ENCODE measurements around the gene DENND1C. TPM values are rescaled to one million over a fixed set of nuclear protein-coding genes. Genes with fewer than 3 reads are reported as not detected.
"Not testable (repeated sequence)": the region's sequence is repeated elsewhere in the genome, so short reads cannot be mapped to it uniquely, and the experiment has no call there.

DENND1C gene
- total RNA-seq, 2 donors from 2014 or later, result 2.1 to 3.9 TPM

DNA sequence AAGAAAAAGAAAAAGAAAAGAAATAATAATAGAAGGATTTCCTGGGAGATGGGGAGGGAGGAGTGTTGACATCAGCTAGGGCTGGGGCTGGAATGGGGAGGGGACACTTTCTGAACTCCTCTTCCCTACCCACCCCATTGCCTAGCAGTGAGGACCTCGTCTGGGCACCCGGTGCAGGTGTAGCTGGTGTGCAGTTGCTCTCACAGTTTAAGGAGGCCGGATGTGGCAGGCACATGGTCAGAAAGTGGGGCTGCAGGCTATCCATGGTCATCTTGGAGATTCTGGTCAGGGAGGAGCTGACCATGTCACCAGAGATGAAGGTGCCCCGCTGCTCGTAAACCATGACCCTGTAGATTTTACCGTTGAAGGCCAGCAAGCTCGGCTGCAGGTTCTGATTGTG lies 29.0 kb upstream of the DENND1C start:
- no peak for DNase-seq (ENCODE audit: low spot score)
- intact Hi-C loops (cut with DNase I), result no loop called here

DNA sequence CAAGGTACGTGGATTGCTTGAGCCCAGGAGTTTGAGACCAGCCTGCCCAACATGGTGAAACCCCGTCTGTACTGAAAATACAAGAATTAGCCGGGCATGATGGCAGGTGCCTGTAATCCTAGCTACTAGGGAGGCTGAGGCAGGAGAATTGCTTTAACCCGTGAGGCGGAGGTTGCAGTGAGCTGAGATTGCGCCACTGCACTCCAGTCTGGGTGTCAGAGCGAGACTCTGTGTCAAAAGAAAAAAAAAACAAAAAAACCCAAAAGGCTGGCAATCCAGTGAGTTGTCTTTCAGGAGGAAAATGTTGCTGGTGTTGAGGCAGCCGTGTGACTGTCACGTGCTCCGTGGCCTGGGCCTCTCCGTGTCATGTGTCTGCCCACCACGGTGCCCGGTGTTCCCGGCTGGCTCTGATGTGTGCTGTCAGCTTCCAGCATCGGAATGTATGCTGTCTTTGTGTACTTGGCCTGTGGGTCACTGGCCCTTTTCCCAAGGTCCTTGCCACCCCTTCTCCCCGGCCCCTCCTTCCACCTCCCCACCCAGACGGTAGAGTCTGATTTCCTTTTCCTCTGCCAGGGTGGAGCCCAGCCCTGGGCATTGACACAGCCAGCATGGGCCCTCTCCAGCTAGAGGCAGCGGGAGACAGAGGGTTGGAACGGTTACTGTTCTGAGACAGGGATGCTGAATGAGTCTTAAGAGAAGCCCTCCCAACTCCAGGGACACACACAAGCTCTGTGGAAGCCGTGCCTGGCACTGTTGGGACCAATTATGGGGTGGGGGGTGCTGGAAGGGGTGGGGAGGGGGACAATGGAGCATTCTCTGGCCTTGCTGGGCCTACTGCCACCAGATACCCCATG lies 27.8 kb upstream of the DENND1C start:
- DNase-seq (ENCODE audit: low spot score), result no peak
- intact Hi-C loops (cut with DNase I), result no loop called here

DNA sequence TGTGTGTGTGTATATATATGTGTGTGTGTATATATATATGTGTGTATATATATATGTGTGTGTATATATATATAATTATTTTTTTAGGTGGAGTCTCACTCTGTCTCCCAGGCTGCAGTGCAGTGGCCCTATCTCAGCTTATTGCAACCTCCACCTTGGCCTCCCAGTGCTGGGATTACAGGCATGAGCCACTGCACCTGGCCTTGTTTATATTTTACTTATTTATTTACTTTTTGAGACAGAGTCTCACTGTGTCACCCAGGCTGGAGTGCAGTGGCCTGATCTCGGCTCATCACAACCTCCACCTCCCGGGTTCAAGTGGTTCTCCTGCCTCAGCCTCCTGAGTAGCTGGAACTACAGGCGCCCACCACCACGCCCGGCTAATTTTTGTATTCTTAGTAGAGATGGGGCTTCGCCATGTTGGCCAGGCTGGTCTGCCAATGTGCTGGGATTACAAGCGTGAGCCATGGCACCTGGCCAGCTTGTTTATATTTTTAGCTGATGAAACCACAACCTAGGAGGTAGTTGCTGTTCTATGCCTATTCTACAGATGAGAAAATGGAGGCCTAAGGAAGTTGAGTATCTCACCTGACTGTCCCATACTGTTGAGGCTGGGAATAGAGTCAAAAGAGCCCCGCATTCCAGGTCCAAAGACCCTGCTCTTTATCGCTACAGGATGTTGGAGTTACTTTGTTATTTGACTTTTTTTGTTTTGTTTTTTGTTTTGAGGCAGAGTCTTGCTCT lies 26.6 kb upstream of the DENND1C start:
- intact Hi-C loops (cut with DNase I); DNase-seq (ENCODE audit: low spot score): not testable (repeated sequence)

DNA sequence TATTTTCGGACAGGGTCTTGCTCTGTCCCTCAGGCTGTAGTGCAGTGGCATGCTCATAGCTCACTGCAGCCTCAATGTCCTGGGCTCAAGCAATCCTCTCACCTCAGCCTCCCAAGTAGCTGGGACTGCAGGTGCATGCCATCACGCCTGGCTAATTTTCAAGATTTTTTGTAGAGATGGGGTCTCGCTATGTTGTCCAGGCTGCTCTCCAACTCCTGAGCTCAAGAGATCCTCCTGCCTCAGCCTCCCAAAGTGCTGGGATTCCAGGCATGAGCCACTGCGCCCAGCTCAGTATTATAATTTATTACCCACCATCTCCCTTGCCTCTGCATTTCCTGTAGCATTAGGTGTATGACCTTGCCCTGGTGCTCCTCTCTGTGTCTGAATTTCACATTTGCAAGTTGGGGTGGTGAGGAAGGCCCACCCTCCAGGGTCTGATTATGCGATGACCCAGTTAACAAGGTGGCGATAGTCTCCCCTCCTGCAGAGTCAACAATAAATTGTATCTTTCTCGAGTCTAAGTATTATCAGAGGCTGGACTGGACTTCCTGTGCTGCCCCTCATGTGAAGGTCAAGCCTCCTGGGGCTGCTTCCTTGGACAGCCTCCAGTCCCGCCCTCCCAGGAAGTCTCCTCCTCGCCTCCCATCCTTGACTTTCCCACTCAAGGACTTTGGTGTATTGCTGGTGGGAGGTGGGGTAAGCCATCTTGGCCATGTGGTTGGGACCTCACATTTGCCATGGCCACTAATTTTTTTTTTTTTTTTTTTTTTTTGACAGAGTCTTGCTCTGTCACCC lies 22.0 kb upstream of the DENND1C start:
- DNase-seq (ENCODE audit: low spot score), result no peak
- intact Hi-C loops (cut with DNase I), result no loop called here

DNA sequence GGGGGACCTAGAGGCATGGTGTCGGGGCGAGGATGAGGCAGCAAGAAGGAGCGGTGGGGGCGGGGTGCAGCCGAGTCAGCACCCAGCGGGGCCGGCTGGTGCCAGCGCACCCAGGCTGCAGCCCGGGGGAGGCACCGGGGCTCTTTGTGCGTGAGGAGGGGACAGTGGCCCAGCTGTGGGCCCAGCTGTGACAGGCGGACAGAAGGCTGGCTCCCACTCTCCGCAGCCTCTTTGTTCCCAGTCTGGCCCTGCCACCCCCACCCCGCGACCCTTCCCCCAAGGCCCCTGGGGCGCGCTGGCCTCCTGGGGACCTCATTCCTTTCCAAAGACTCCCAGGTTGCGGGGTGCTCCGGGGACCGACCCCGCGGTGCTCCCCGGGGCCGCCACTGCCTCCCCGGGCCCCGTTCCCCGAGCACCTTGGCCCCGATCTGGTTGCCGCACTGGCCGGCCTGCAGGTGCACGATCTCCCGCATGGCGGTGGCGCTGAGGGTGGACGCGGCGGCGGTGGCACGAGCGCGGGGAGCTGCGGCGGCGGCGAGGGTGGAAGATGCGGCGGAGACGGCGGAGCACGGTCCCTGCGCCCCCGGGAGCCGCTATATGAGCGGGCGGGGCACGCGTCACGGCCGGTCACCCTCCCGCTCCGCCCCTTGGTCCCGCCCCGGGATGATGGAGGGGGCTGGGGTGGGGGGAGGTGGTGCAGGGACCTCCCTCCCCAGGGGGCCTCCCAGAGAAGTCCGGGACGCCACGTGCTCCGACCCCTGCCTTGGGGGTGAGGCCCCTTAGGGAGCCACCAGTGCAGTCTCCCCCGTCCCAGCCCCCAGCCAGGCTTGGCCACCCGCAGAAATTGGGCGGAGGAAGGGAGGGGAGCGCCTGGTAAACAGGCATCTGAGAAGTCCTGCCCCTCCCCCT lies 20.4 kb upstream of the DENND1C start, which contains the start of gene TUBB4A:
TSS of gene TUBB4A (minus strand) at position 570 of the 909 bp plus-strand sequence. CDS start at position 473, 97 bp downstream.
- DNase-seq (ENCODE audit: low spot score), result no peak
- intact Hi-C loops (cut with DNase I), result no loop called here

DNA sequence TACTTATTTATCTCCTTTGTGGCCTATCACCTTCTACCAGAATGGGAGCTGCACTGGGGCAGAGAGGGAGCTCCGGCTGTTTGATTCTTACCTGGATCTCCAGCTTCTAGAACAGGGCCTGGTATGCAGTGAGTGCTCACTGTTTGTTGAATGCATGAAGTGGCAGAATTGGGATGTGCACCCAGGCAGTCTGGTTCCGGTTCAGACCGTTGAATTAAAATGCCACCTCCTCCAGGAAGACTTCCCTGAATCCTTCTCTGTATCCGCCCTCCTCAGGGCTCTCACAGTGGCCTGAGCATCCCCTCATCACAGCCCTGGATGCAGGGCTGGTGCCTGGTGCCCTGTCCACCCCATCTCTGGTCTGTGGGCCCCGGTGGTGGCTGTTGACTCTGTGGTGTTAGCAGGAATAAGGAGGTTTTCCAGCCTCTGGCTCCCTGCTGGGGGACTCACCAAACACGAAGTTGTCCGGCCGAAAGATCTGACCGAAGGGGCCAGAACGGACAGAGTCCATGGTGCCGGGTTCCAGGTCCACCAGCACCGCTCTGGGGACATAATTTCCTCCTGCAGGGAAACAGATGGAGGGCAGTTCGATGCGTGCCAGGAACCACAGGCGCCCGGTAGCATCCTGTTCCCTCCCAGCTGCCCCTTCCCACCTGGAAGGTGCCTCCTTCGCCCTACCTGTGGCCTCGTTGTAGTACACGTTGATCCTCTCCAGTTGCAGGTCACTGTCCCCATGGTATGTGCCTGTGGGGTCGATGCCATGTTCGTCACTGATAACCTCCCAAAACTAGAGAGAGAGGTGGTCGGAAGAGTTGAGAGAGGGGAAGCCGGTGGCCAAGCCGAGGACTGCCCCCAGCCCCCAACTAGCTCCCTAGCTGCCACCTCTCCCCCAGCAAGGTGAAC lies 19.5 kb upstream of the DENND1C start:
- intact Hi-C loops (cut with DNase I), result no loop called here
- no peak for DNase-seq (ENCODE audit: low spot score)

DNA sequence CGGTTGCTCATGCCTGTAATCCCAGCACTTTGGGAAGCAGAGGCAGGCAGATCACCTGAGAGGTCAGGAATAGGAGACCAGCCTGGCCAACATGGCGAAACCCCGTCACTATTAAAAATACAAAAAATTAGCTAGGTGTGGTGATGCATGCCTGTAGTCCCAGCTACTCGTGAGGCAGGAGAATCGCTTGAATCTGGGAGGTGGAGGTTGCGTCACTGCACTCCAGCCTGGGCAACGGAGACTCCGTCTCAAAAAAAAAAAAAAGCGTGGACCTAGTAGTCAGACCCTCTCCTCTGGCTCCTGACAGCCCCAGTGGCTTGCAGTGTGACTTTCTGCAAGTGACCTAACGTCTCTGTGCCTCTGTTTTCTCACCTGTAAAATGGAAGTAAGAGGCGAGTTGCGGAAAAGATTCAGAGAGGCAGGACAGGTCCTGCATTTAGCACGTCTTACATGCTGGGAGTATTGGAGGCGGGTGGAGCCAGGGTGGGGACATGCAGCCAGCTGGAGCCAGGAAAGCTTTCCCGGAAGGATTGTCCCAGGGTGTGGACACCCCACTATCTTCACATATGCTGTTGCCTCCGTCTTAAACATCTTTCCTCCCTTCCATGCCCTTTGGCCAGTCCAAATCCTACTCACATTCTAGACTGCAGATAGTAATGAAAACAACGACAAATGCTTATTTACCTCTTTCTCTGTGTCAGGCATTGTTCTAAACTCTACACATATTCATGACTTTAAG lies 17.6 kb upstream of the DENND1C start:
- DNase-seq (ENCODE audit: low spot score), result no peak
- intact Hi-C loops (cut with DNase I), result no loop called here

DNA sequence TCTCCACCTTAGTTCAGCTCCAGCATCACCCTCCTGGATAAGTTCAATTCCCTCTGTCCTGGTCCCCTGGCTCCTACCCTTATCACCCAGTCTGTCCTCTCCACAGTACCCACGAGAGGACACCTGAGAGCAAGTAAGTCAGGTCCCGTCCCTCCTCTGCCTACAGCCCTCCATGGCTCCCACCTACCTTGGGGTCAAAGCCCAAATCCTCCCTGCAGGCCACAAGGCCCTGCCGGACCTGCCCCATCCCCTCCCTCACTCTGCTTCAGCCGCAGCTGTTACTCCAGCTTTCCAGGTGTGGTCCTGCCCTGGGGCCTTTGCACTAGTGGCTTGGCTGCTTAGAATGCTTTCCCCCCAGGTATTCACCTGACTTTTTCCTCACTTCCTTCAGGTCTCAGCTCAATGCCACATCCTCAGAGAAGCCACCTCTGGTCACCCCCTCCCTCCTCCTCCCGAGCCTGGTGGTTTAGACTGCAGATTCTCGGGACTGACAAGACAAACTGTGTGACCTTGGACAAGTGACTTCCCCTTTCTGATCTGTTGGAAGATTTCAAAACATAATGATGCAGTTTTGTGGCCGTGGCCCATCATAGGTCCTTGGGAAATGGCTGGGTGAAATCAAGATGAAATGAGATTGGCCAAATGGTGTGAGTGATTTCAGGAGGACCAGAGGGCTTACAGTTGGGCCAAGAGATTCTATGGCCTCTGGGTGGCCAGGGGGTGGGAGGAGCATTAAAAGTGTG lies 16.9 kb upstream of the DENND1C start:
- intact Hi-C loops (cut with DNase I), result no loop called here
- DNase-seq (ENCODE audit: low spot score), result no peak

DNA sequence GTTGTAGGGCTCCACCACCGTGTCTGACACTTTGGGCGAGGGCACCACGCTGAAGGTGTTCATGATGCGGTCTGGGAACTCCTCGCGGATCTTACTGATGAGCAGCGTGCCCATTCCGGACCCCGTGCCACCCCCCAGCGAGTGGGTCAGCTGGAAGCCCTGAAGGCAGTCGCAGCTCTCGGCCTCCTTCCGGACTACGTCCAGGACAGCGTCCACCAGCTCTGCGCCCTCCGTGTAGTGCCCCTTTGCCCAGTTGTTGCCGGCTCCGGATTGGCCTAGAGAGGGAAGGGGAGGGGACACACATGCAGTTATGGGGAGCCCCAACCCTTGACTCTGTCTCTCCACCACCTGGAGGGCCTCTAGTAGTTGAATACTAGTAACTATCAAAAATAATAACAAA lies 14.4 kb upstream of the DENND1C start:
- DNase-seq (ENCODE audit: low spot score), result no peak
- intact Hi-C loops (cut with DNase I), result no loop called here

DNA sequence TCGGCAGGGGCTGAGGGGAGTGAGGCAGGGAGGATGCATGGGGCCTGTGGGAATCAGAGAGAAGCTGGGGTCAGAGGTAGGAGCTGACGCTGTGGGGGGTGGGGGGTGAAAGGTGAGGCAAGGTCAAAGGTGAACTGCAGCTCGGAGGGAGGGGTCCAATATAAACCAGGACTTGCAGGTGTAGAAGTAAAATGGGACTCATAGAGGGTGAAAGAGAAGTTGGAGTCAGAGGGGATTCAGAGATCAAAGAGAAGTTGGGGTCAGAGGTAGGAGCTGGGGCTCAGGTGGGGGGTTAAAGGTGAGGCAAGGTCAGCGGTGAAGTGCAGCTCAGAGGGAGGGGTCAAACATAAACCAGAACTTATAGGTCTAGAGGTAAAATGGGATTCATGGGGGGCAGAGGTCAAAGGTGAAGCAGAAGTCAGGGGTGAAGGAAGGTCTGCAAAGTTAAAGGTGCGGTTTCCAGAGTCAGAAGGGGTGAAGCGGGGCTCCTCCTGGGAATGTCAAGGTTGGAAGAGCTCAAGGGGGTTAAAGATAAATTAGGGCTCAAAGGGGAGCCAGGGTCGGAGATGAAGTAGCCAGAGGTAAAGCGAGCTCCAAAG lies 12.9 kb upstream of the DENND1C start:
- intact Hi-C loops (cut with DNase I), result no loop called here
- DNase-seq (ENCODE audit: low spot score), result no peak

DNA sequence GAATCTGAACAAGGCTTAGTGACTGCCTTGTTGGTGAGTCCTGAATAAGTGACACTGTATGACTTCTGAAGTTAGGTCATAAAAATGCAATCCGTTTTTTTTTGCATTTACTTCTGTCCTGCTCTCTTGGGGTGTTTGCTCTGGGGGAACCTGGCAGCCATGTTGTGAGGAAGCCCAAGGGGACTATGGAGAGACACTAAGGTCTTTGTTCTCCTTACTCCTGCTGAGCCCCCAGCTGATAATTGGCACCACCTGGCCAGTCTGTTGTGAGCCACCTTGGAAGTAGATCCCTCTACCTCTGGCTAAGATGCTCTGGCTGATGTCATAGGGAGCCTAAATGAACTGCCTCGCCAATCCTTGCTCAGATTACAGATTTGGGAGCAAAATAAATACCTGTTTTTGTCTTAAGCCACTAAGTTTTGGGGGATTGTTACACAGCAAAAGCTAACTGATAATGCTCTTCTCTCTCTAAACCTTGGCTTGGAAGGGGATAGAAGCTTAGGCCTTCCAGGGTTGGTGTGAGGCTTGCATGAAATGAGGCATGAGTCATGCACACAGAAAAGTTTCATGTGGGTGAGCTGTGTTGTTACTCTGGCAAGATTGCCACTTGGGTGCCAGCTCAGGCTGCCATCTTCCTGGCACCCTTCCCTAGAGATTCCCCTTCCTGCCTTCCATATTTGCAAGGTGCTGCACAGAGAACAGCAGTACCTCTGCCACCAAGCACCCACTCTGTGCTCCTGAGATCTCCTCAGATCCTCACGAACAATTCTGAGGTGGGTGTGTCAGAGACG lies 10.4 kb upstream of the DENND1C start:
- intact Hi-C loops (cut with DNase I), result no loop called here

DNA sequence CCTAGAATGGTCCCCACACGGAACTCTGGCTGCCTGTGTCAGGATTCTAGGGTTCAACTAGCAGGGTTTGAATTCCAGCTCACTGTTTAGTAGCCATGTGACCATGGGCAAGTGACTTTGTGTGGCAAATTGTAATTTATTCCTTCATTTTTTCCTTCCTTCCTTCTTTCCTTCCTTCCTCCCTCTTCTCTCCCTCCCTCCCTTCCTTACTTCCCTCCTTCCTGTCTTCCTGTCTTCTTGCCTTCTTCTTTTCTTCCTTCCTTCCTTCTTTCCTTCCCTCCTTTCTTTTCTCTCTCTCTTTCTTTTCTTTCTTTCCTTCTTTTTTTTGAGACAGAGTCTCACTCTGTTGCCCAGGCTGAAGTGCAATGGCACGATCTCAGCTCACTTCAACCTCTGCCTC lies 8.5 kb upstream of the DENND1C start:
- no peak for DNase-seq (ENCODE audit: low spot score)
- intact Hi-C loops (cut with DNase I), result no loop called here

More for the DNA sequence above, 10.4 kb upstream of the DENND1C start:
- no peak for DNase-seq (ENCODE audit: low spot score)

DNA sequence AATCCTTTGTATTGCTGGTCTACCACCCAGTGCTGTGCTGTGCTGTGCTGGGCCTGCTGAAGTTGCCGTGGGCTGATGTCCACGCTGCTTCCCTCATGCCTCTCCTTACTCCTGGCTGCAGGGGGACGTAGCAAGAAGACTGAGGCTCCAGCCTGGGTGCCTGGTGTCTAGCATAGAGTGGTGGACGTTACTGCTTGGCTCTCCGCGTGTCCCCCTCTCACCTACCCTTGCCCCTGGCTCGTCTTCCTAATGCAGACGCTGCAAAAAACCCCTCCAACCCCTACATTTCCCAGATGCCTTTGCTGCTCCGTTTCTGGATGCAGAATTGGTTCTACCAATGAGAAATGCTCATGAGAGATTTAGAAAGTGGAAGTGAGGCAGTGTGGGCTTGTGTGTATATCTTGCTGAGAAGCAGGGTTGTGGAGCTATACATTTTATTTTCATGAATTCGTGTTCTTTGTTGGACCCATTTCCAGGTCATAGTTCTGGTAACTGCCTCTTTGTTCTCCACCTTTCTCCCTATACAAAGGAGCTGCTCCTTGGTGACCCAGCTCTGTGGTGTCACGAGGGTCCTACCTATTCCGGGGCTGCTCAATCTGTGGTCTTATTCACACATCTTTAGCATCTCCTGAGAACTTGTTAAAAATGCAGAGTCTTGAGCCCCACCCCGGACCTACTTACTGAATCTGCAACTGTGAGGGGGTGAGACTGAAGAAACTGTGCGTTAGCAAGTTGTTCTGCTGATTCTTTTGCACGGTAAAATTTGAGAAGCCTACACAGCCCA lies 7.9 kb upstream of the DENND1C start:
- DNase-seq (ENCODE audit: low spot score), result no peak

DNA sequence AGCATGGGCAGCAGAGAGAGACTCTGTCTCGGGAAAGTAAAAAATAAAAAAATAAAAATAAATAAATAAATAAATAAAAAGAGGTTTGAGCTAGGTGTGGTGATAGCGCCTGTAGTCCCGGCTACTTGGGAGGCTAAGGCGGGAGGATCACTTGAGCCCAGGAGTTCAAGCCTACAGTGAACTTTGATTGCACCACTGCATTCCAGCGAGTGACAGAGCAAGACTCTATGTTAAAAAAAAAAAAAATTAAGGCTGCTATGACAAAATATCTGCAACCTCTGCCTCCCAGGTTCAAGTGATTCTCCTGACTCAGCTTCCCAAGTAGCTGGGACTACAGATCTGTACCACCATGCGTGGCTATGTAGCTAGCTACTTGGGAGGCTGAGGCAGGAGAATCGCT lies 3.2 kb upstream of the DENND1C start:
- intact Hi-C loops (cut with DNase I), result no loop called here
- DNase-seq (ENCODE audit: low spot score), result no peak

More for the DNA sequence above, 7.9 kb upstream of the DENND1C start:
- intact Hi-C loops (cut with DNase I), result no loop called here

DNA sequence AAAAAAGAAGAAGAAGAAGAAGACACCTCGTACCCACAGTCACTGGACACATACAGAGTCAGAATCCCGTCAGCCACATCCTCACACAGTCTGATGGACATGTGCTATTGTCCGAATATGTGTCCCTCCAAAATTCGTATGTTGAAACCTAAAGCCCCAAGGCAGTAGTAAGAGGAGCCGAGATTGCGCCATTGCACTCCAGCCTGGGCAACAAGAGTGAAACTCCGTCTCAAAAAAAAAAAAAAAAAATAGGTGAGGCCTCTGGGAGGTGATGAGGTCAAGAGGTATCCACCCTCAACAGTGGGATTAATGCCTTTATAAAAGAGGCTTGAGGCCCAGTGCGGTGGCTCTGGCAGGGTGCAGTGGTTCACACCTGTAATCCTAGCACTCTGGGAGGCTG lies 2.6 kb upstream of the DENND1C start:
- intact Hi-C loops (cut with DNase I), result no loop called here
- DNase-seq (ENCODE audit: low spot score), result no peak
